Esophagus squamous epithelium (tissue), 4 donors: ENCODE measurements around the gene ADAP1.

Experiments used
- POLR2A ChIP-seq, 4 donors: fragments of 450-650 bp; IDR thresholded peaks; one replicate each; pipeline ENCODE4 v1.6.1; 2017; ENCODE audit warnings: antibody characterized with exemption in 4 of 4, mild to moderate bottlenecking in 4 of 4, moderate library complexity in 3 of 4
- TF ChIP-seq, protein P1 (sequence below), 6 experiments: fragments of 450-650 bp in 4 of 6; fragments of 200-600 bp in 2 of 6; sonication (generic) in 2 of 6; IDR thresholded peaks; one replicate each; pipeline ENCODE4 v1.5.1; 2016 to 2019; ENCODE audit warnings: antibody characterized with exemption in 6 of 6, mild to moderate bottlenecking in 4 of 6, moderate library complexity in 4 of 6

- TF ChIP-seq, protein P1, sequence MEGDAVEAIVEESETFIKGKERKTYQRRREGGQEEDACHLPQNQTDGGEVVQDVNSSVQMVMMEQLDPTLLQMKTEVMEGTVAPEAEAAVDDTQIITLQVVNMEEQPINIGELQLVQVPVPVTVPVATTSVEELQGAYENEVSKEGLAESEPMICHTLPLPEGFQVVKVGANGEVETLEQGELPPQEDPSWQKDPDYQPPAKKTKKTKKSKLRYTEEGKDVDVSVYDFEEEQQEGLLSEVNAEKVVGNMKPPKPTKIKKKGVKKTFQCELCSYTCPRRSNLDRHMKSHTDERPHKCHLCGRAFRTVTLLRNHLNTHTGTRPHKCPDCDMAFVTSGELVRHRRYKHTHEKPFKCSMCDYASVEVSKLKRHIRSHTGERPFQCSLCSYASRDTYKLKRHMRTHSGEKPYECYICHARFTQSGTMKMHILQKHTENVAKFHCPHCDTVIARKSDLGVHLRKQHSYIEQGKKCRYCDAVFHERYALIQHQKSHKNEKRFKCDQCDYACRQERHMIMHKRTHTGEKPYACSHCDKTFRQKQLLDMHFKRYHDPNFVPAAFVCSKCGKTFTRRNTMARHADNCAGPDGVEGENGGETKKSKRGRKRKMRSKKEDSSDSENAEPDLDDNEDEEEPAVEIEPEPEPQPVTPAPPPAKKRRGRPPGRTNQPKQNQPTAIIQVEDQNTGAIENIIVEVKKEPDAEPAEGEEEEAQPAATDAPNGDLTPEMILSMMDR (IDR thresholded peaks at IDR 0.05) = no peak
- TF ChIP-seq POLR2A (IDR thresholded peaks at IDR 0.05) = no peak
Observed at GRCh38 chr7:891805-892204, 62.7 kb downstream of the ADAP1 start.
